ENCODE results near the gene CGAS. TPM values are rescaled to one million over a fixed set of nuclear protein-coding genes. Genes with fewer than 3 reads are reported as not detected.

Gene CGAS
- total and polyA plus RNA-seq, 9 of the 15 experiments (the other 6 are each of a cell fraction or from before 2014, with no cell fraction given), result 0.01 to 0.32 (median 0.06) TPM; not detected in 2

- TF ChIP-seq ZNF407 (IDR thresholded peaks at IDR 0.05; ENCODE audit: low read depth) (no peak), EHMT2 (IDR thresholded peaks at IDR 0.05) (peak; percentile 15; the same call in 1 of the 2 replicates), SMARCB1 (IDR thresholded peaks at IDR 0.05; ENCODE audit: insufficient read length, low read depth) (no peak), BRD9 (IDR thresholded peaks at IDR 0.05; ENCODE audit: low read depth, partially characterized antibody) (peak; percentile 54), ZNF449 (CRISPR knock-in tag; IDR thresholded peaks at IDR 0.05) (no peak), CEBPG (CRISPR knock-in tag; IDR thresholded peaks at IDR 0.05) (peak; percentile 92), CEBPG (tag; conservative IDR thresholded peaks at IDR 0.05 in 1 of 2, IDR thresholded peaks at IDR 0.05 in 1 of 2) (peak; percentile 98), NFE2 (IDR thresholded peaks at IDR 0.05; ENCODE audit: low read depth) (no peak), CBX2 (IDR thresholded peaks at IDR 0.05; ENCODE audit: insufficient read depth, low read length, poor library complexity, severe bottlenecking) (no peak), YBX1 (IDR thresholded peaks at IDR 0.05) (no peak), ELK3 (CRISPR knock-in tag; IDR thresholded peaks at IDR 0.05) (no peak), ZBTB33 (CRISPR knock-in tag; IDR thresholded peaks at IDR 0.05) (no peak), NRF1 (conservative IDR thresholded peaks at IDR 0.05 in 1 of 2, IDR thresholded peaks at IDR 0.05 in 1 of 2) (no peak)
Observed at GRCh38 chr6:73455865-73456629, 4.0 kb upstream of the CGAS start (continued).

Data from K562 (cell line).